Osteoblast (primary cell): ENCODE data around the gene NCKAP5. TPM values are rescaled to one million over a fixed set of nuclear protein-coding genes. Genes with fewer than 3 reads are reported as not detected.

ENCODE experiments used
- DNase-seq: peaks from one replicate; pipeline ENCODE4 v3.0.0; 2011; ENCODE audit warnings: low spot score, mixed read lengths; ENCODE audit not compliant: insufficient read length; ENCODE audit errors: missing footprints
- H2AFZ ChIP-seq: 2 replicates; pipeline ENCODE4 v1.6.0; 2011; ENCODE audit warnings: mild to moderate bottlenecking, low read length
- H3K27ac ChIP-seq: 2 replicates; pipeline ENCODE4 v1.5.1; 2011; ENCODE audit warnings: mild to moderate bottlenecking, low read depth, low read length, moderate library complexity
- H3K27me3 ChIP-seq: 2 replicates; pipeline ENCODE4 v1.6.0; 2012; ENCODE audit warnings: mild to moderate bottlenecking, control low read depth, inconsistent platforms, low read length, moderate library complexity; ENCODE audit not compliant: insufficient read depth
- H3K36me3 ChIP-seq: 2 replicates; pipeline ENCODE4 v1.5.1; 2011; ENCODE audit warnings: mild to moderate bottlenecking, low read length, control low read depth, moderate library complexity; ENCODE audit not compliant: insufficient read depth
- H3K4me1 ChIP-seq: 2 replicates; pipeline ENCODE4 v1.5.1; 2011; ENCODE audit warnings: mild to moderate bottlenecking, low read length, control low read depth, moderate library complexity; ENCODE audit not compliant: insufficient read depth
- H3K4me2 ChIP-seq: 2 replicates; pipeline ENCODE4 v1.6.0; 2011; ENCODE audit warnings: mild to moderate bottlenecking, low read length; ENCODE audit not compliant: insufficient read depth
- H3K4me3 ChIP-seq: fragments of 200-600 bp; sonication (generic); 3 replicates; pipeline ENCODE4 v1.5.1; 2012; ENCODE audit warnings: mild to moderate bottlenecking, low read length, inconsistent platforms; ENCODE audit not compliant: insufficient read depth
- H3K79me2 ChIP-seq: 2 replicates; pipeline ENCODE4 v1.6.0; 2012; ENCODE audit warnings: mild to moderate bottlenecking, low read length, control low read depth, inconsistent platforms; ENCODE audit not compliant: insufficient read depth
- H3K9me3 ChIP-seq: 2 replicates; pipeline ENCODE4 v1.5.1; 2011; ENCODE audit warnings: low read depth, low read length, control low read depth
- H4K20me1 ChIP-seq: 2 replicates; pipeline ENCODE4 v1.6.0; 2012; ENCODE audit warnings: mild to moderate bottlenecking, low read length, control low read depth; ENCODE audit not compliant: insufficient read depth
- total RNA-seq: library from RNA; depleted of rRNA; stranded (reverse); fragments of >200 nt; gene quantifications from 2 replicates; pipeline ENCODE4 v1.2.3, GENCODE V29; 2012
- TF ChIP-seq, protein P1 (sequence below): IDR thresholded peaks from 2 replicates; pipeline ENCODE4 v1.5.1; 2011; ENCODE audit warnings: mild to moderate bottlenecking, low read depth, low read length, moderate library complexity; ENCODE audit errors: extremely low read depth

Gene NCKAP5
- total RNA-seq, 1 donor: 1.8 TPM

DNA sequence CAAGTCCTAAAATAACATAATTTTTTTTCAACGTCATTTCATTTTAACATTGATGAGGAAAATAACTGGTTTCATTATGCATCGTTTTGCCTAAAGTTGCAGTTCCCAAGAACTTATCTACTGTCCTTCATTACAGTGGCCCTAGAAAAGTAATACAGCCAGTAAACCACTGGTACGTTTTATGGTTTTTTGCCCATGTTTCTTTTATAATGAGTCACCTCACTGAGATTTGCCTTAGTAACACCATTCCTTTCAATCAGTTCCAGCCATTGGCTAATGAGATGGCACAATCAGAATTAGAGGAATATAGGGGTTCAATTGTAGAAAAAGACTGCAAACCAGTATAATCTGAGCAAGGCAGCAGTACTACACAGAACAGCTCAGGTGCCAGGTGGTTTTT lies 475.7 kb downstream of the NCKAP5 start:
- TF ChIP-seq, protein P1, sequence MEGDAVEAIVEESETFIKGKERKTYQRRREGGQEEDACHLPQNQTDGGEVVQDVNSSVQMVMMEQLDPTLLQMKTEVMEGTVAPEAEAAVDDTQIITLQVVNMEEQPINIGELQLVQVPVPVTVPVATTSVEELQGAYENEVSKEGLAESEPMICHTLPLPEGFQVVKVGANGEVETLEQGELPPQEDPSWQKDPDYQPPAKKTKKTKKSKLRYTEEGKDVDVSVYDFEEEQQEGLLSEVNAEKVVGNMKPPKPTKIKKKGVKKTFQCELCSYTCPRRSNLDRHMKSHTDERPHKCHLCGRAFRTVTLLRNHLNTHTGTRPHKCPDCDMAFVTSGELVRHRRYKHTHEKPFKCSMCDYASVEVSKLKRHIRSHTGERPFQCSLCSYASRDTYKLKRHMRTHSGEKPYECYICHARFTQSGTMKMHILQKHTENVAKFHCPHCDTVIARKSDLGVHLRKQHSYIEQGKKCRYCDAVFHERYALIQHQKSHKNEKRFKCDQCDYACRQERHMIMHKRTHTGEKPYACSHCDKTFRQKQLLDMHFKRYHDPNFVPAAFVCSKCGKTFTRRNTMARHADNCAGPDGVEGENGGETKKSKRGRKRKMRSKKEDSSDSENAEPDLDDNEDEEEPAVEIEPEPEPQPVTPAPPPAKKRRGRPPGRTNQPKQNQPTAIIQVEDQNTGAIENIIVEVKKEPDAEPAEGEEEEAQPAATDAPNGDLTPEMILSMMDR: no peak
- Histone ChIP-seq H3K79me2 (no peaks in the 10 kb centered on the region), H3K27ac (no peak overlapping the region), H3K4me2 (no peak overlapping the region), H3K27me3 (no peaks in the 10 kb centered on the region), H3K4me1 (no peaks in the 10 kb centered on the region), H3K36me3 (no peaks in the 10 kb centered on the region), H4K20me1 (no peaks in the 10 kb centered on the region), H3K4me3 (no peak overlapping the region), H3K9me3 (no peaks in the 10 kb centered on the region), H2AFZ (no peak overlapping the region)
- peak; percentile 79 for DNase-seq

DNA sequence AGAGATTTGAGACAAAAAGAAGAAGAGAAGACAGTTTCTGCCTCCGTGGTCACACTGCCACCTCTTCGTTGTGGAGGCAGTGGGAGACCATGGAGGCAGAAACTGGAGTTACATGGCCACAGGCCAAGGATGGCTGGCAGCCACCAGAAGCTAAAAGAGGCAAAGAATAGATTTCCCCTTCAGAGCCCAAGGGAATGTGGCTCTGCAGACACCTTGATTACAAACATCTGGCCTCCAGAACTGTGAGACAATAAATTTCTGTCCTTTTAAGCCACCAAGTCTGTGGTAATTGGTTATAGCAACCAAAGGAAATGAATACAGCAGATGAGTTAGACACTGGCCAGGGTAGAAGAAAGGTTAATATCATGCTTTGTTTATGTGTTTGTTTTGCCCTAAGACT lies 477.9 kb downstream of the NCKAP5 start:
- Histone ChIP-seq H4K20me1 (no peaks in the 10 kb centered on the region), H3K79me2 (no peaks in the 10 kb centered on the region), H3K9me3 (no peaks in the 10 kb centered on the region), H3K4me3 (no peak overlapping the region), H2AFZ (no peak overlapping the region), H3K4me2 (no peak overlapping the region), H3K36me3 (no peaks in the 10 kb centered on the region), H3K27ac (no peak overlapping the region), H3K27me3 (no peaks in the 10 kb centered on the region), H3K4me1 (no peaks in the 10 kb centered on the region)
- no peak for DNase-seq
- TF ChIP-seq, protein P1: no peak

DNA sequence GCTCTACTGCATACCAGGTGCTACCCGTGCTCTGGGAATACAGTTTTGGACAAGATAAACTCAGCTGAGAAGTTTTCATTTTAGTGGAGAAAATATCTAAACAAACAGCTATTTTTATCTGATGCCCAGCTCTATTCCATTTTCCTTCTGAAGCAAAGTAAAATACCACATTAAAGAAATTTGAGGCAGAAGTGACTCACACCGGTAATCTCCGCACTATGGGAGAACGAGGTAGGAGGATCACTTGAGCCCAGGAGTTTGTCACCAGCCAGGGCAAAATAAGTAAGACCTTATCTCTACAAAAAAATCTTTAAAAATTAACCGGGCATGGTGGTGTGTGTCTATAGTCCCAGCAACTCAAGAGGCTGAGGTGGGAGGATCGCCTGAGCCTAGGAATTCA lies 482.1 kb downstream of the NCKAP5 start:
- no peak overlapping the region for H2AFZ ChIP-seq
- no peak overlapping the region for H3K4me2 ChIP-seq
- no peaks in the 10 kb centered on the region for H4K20me1 ChIP-seq
- no peak overlapping the region for H3K27ac ChIP-seq
- H3K27me3 ChIP-seq: no peaks in the 10 kb centered on the region
- no peaks in the 10 kb centered on the region for H3K36me3 ChIP-seq
- TF ChIP-seq, protein P1: no peak
- H3K9me3 ChIP-seq: no peaks in the 10 kb centered on the region
- H3K4me3 ChIP-seq: no peak overlapping the region
- H3K79me2 ChIP-seq: no peaks in the 10 kb centered on the region
- DNase-seq: no peak
- no peaks in the 10 kb centered on the region for H3K4me1 ChIP-seq

DNA sequence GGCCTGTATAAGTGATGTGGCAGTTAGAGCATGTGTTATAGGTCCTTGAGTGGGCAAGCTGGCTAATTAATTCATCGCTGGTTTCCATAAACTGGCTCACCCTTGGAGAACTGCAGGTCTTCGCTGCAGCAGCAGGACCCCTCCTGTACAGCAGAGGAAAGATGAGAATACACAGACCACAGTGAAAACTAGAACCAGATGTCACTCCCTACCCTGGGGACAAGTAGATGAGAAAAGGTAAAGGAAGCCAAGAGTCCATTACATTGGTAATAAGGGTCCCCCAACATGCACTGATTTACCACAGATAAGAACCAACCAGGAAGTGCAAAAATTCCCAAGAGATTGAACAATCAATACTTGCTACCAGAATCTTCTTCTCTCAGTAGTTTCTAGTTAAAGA lies 482.6 kb downstream of the NCKAP5 start:
- TF ChIP-seq, protein P1: no peak
- no peak overlapping the region for H2AFZ ChIP-seq
- no peaks in the 10 kb centered on the region for H3K9me3 ChIP-seq
- no peaks in the 10 kb centered on the region for H3K79me2 ChIP-seq
- H3K4me2 ChIP-seq: no peak overlapping the region
- H3K36me3 ChIP-seq: no peaks in the 10 kb centered on the region
- no peak overlapping the region for H3K4me3 ChIP-seq
- H3K4me1 ChIP-seq: no peaks in the 10 kb centered on the region
- no peak for DNase-seq
- H3K27me3 ChIP-seq: no peaks in the 10 kb centered on the region
- no peak overlapping the region for H3K27ac ChIP-seq
- H4K20me1 ChIP-seq: no peaks in the 10 kb centered on the region
